DOHH2 (cell line): ENCODE results near the gene ATP9B.

Experiments used
- H3F3A ChIP-seq: fragments of 200-600 bp; sonication (generic), shearing (Covaris generic); 2 replicates; pipeline ENCODE4 v1.6.0; 2016; ENCODE audit warnings: antibody characterized with exemption, mild to moderate bottlenecking; ENCODE audit not compliant: control insufficient read depth, insufficient read depth
- H3K27ac ChIP-seq: fragments of 200-600 bp; sonication (generic); 2 replicates; pipeline ENCODE4 v1.5.1; 2014; ENCODE audit warnings: low read depth, mild to moderate bottlenecking, low read length, moderate library complexity
- H3K27me3 ChIP-seq: fragments of 200-600 bp; sonication (generic); 2 replicates; pipeline ENCODE4 v1.6.1; 2014; ENCODE audit warnings: mild to moderate bottlenecking, low read length, mixed read lengths; ENCODE audit not compliant: control insufficient read depth
- H3K36me3 ChIP-seq: fragments of 200-600 bp; sonication (generic); 2 replicates; pipeline ENCODE4 v1.6.1; 2014; ENCODE audit warnings: mild to moderate bottlenecking, low read length, moderate library complexity, mixed read lengths; ENCODE audit not compliant: control insufficient read depth
- H3K4me1 ChIP-seq: fragments of 200-600 bp; sonication (generic); 2 replicates; pipeline ENCODE4 v1.6.1; 2014; ENCODE audit warnings: mild to moderate bottlenecking, low read length, mixed read lengths; ENCODE audit not compliant: control insufficient read depth
- H3K4me2 ChIP-seq: fragments of 200-600 bp; sonication (generic); 2 replicates; pipeline ENCODE4 v1.6.0; 2014; ENCODE audit warnings: mild to moderate bottlenecking, low read length, moderate library complexity
- H3K4me3 ChIP-seq: fragments of 200-600 bp; sonication (generic); 2 replicates; pipeline ENCODE4 v1.5.1; 2014; ENCODE audit warnings: mild to moderate bottlenecking, low read length, mixed read lengths
- H3K79me2 ChIP-seq: fragments of 200-600 bp; sonication (generic); 2 replicates; pipeline ENCODE4 v1.6.1; 2014; ENCODE audit warnings: mild to moderate bottlenecking, low read length, mixed read lengths; ENCODE audit not compliant: control insufficient read depth
- H3K9me2 ChIP-seq: fragments of 200-600 bp; sonication (generic); replicated peaks from 2 replicates; pipeline ENCODE4 v1.6.1; 2014; ENCODE audit warnings: mild to moderate bottlenecking, low read length, mixed read lengths; ENCODE audit not compliant: control insufficient read depth
- H3K9me3 ChIP-seq: fragments of 200-600 bp; sonication (generic); 2 replicates; pipeline ENCODE4 v1.6.1; 2014; ENCODE audit warnings: antibody characterized with exemption, low read length, mixed read lengths; ENCODE audit not compliant: control insufficient read depth, insufficient read depth
- H4K20me1 ChIP-seq: fragments of 200-600 bp; sonication (generic); 2 replicates; pipeline ENCODE4 v1.6.0; 2014; ENCODE audit warnings: low read depth, mild to moderate bottlenecking, antibody characterized with exemption, low read length, moderate library complexity; ENCODE audit not compliant: control insufficient read depth, insufficient read depth
- EZH2phosphoT487 ChIP-seq: fragments of 200-600 bp; sonication (generic); IDR thresholded peaks from 2 replicates; pipeline ENCODE4 v1.6.1; 2017; ENCODE audit warnings: borderline replicate concordance, mild to moderate bottlenecking, antibody characterized with exemption, low read length, moderate library complexity, mixed read lengths
- TF ChIP-seq, protein P1 (sequence below): fragments of 200-600 bp; sonication (generic); IDR thresholded peaks from one replicate; pipeline ENCODE4 v1.5.1; 2014; ENCODE audit warnings: antibody characterized with exemption, mild to moderate bottlenecking, low read depth, low read length; ENCODE audit not compliant: poor library complexity, severe bottlenecking

ATP9B gene

GRCh38 chr18:79337184-79337583 lies 268.0 kb downstream of the ATP9B start:
- H3K9me2 ChIP-seq: no peaks in the 10 kb centered on the region
- H3K9me3 ChIP-seq: peaks cover 5% of the 10 kb centered on the region; the same call in 1 of the 2 replicates
- H3K4me3 ChIP-seq: no peak overlapping the region
- H3F3A ChIP-seq: peaks cover 3% of the 10 kb centered on the region; the same call in 1 of the 2 replicates
- H3K4me1 ChIP-seq: no peaks in the 10 kb centered on the region
- H3K27ac ChIP-seq: no peak overlapping the region
- H4K20me1 ChIP-seq: no peaks in the 10 kb centered on the region
- TF ChIP-seq, protein P1, sequence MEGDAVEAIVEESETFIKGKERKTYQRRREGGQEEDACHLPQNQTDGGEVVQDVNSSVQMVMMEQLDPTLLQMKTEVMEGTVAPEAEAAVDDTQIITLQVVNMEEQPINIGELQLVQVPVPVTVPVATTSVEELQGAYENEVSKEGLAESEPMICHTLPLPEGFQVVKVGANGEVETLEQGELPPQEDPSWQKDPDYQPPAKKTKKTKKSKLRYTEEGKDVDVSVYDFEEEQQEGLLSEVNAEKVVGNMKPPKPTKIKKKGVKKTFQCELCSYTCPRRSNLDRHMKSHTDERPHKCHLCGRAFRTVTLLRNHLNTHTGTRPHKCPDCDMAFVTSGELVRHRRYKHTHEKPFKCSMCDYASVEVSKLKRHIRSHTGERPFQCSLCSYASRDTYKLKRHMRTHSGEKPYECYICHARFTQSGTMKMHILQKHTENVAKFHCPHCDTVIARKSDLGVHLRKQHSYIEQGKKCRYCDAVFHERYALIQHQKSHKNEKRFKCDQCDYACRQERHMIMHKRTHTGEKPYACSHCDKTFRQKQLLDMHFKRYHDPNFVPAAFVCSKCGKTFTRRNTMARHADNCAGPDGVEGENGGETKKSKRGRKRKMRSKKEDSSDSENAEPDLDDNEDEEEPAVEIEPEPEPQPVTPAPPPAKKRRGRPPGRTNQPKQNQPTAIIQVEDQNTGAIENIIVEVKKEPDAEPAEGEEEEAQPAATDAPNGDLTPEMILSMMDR: no peak
- H3K27me3 ChIP-seq: no peaks in the 10 kb centered on the region
- H3K36me3 ChIP-seq: peaks cover 4% of the 10 kb centered on the region; the same call in 1 of the 2 replicates
- no peaks in the 10 kb centered on the region for H3K79me2 ChIP-seq
- no peak overlapping the region for H3K4me2 ChIP-seq

- no peak overlapping the region for H3K4me2 ChIP-seq
- peaks cover 3% of the 10 kb centered on the region; the same call in 1 of the 2 replicates for H3F3A ChIP-seq
- no peaks in the 10 kb centered on the region for H3K9me2 ChIP-seq
- peaks cover 5% of the 10 kb centered on the region; the same call in 1 of the 2 replicates for H3K9me3 ChIP-seq
- no peak overlapping the region for H3K4me3 ChIP-seq
- H3K27ac ChIP-seq: no peak overlapping the region
- H3K4me1 ChIP-seq: no peaks in the 10 kb centered on the region
- TF ChIP-seq, protein P1: no peak
- TF ChIP-seq EZH2phosphoT487: no peak
- no peaks in the 10 kb centered on the region for H3K27me3 ChIP-seq
- H4K20me1 ChIP-seq: no peaks in the 10 kb centered on the region
- peaks cover 4% of the 10 kb centered on the region; the same call in 1 of the 2 replicates for H3K36me3 ChIP-seq
- H3K79me2 ChIP-seq: no peaks in the 10 kb centered on the region
Measured at GRCh38 chr18:79337620-79338019, 268.4 kb downstream of the ATP9B start.

DNA sequence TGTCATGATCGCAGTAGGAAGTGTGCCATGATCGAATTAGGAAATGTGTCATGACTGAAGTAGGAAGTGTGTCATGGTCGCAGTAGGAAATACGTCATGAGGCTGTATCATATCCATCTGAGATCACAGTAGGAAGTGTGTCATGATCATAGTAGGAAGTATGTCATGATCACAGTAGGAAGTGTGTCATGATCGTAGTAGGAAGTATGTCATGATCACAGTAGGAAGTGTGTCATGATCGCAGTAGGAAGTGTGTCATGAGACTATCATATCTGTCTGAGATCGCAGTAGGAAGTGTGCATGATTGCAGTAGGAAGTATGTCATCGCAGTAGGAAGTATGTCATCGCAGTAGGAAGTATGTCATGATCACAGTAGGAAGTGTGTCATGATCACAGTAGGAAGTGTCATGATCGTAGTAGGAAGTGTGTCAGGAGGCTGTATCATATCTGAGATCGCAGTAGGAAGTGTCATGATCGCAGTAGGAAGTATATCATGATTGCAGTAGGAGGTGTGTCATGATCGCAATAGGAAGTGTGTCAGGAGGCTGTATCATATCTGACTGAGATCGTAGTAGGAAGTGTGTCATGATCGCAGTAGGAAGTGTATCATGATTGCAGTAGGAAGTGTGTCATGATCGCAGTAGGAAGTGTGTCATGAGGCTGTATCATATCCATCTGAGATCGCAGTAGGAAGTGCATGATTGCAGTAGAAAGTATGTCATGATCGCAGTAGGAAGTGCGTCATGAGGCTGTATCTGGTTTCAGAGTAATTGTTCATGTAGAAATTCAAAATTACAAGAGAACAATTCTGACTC lies 270.1 kb downstream of the ATP9B start:
- peaks cover 5% of the 10 kb centered on the region; the same call in 1 of the 2 replicates for H3K9me3 ChIP-seq
- H3K27ac ChIP-seq: no peak overlapping the region
- H3K9me2 ChIP-seq: no peaks in the 10 kb centered on the region
- no peaks in the 10 kb centered on the region for H3K27me3 ChIP-seq
- H3K4me2 ChIP-seq: no peak overlapping the region
- no peaks in the 10 kb centered on the region for H3K4me1 ChIP-seq
- H4K20me1 ChIP-seq: no peaks in the 10 kb centered on the region
- peaks cover 4% of the 10 kb centered on the region; the same call in 1 of the 2 replicates for H3K36me3 ChIP-seq
- no peak for TF ChIP-seq EZH2phosphoT487
- TF ChIP-seq, protein P1: no peak
- no peak overlapping the region for H3K4me3 ChIP-seq
- peaks cover 3% of the 10 kb centered on the region; the same call in 1 of the 2 replicates for H3F3A ChIP-seq
- H3K79me2 ChIP-seq: no peaks in the 10 kb centered on the region
